Cardiac muscle cell (in vitro differentiated cells and primary cell): ENCODE results near the gene NFATC3. TPM values are rescaled to one million over a fixed set of nuclear protein-coding genes. Genes with fewer than 3 reads are reported as not detected.

Experiments used
- DNase-seq, 2 donors: peaks; one replicate each; pipeline versions ENCODE4 v3.0.0 to v3.0.0-alpha.2; 2010 to 2017; ENCODE audit warnings: low read depth in 1 of 2, low spot score in 1 of 2
- H3K27ac ChIP-seq: fragments of 200-600 bp; sonication (generic); 2 replicates; pipeline ENCODE4 v1.5.1; 2016
- H3K27me3 ChIP-seq: fragments of 200-600 bp; sonication (generic); 2 replicates; pipeline ENCODE4 v1.6.0; 2016; ENCODE audit warnings: control low read depth
- H3K36me3 ChIP-seq: fragments of 200-600 bp; sonication (generic); 2 replicates; pipeline ENCODE4 v1.5.1; 2016; ENCODE audit warnings: control low read depth
- H3K4me1 ChIP-seq: fragments of 200-600 bp; sonication (generic); 2 replicates; pipeline ENCODE4 v1.8.1; 2017; ENCODE audit warnings: low read depth, mild to moderate bottlenecking, mixed run types
- H3K4me3 ChIP-seq: fragments of 200-600 bp; sonication (generic); 2 replicates; pipeline ENCODE4 v1.5.1; 2016; ENCODE audit warnings: mild to moderate bottlenecking
- H3K9me3 ChIP-seq: fragments of 200-600 bp; sonication (generic); 2 replicates; pipeline ENCODE4 v1.5.1; 2017; ENCODE audit warnings: low read depth, mild to moderate bottlenecking, control low read depth
- polyA plus RNA-seq: library from polyadenylated mRNA; unstranded; fragments of >200 nt; fragmentation: Nextera tagmentation; extraction: Ambion mirVana; gene quantifications from 2 replicates; pipeline ENCODE4 v1.2.1, GENCODE V29; 2016
- total RNA-seq: library from RNA; depleted of rRNA; stranded (reverse); fragments of >200 nt; gene quantifications from 2 replicates; pipeline ENCODE4 v1.2.3, GENCODE V29; 2016
- TF ChIP-seq, protein P1 (sequence below): IDR thresholded peaks from 2 replicates; pipeline ENCODE4 v1.5.1; 2012; ENCODE audit warnings: low read depth, mild to moderate bottlenecking, low read length

Gene NFATC3
- total RNA-seq (21.8 and 26.2 TPM in 2 replicates), polyA plus RNA-seq (13.6 and 16.1 TPM in 2 replicates)

DNA sequence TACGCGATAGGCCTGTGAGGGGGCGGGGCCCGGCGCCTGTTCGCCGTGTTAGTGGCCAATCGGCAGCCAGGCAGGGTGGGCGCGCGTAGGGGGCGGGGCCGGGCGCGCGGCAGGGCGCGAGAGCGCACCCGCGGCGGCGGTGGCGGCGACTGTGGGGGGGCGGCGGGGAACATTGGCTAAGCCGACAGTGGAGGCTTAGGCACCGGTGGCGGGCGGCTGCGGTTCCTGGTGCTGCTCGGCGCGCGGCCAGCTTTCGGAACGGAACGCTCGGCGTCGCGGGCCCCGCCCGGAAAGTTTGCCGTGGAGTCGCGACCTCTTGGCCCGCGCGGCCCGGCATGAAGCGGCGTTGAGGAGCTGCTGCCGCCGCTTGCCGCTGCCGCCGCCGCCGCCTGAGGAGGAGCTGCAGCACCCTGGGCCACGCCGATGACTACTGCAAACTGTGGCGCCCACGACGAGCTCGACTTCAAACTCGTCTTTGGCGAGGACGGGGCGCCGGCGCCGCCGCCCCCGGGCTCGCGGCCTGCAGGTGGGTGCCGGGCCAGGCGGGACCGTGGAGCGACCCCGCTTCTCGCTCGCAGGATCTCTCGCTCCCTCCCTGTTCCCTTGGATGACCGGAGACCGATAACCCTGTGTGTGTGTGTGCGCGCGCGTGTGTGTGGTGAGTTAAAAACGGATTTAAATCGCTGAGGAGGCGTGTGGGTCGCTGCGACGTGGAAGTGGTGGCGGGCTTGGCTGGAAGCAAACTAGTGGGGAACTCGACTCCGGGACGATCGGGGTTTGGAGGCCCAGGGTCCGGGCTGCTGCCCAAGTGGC is at the start of gene NFATC3:
NFATC3 (plus strand) TSS at position 112 of the 813 bp plus-strand sequence; CDS start at position 424, 312 bp downstream.
- Histone ChIP-seq H3K4me1 (peaks cover 20% of the 10 kb centered on the region), H3K4me3 (peak within 1 kb of the TSS; percentile 81), H3K27me3 (no peaks in the 10 kb centered on the region), H3K9me3 (no peaks in the 10 kb centered on the region), H3K36me3 (no peaks in the 10 kb centered on the region), H3K27ac (peak within 1 kb of the TSS; percentile 88)
- TF ChIP-seq, protein P1, sequence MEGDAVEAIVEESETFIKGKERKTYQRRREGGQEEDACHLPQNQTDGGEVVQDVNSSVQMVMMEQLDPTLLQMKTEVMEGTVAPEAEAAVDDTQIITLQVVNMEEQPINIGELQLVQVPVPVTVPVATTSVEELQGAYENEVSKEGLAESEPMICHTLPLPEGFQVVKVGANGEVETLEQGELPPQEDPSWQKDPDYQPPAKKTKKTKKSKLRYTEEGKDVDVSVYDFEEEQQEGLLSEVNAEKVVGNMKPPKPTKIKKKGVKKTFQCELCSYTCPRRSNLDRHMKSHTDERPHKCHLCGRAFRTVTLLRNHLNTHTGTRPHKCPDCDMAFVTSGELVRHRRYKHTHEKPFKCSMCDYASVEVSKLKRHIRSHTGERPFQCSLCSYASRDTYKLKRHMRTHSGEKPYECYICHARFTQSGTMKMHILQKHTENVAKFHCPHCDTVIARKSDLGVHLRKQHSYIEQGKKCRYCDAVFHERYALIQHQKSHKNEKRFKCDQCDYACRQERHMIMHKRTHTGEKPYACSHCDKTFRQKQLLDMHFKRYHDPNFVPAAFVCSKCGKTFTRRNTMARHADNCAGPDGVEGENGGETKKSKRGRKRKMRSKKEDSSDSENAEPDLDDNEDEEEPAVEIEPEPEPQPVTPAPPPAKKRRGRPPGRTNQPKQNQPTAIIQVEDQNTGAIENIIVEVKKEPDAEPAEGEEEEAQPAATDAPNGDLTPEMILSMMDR, result no peak
- DNase-seq, result peak; percentile 97 to 98

GRCh38 chr16:68037841-68038597 is 47.2 kb upstream of the NFATC3 start:
- Histone ChIP-seq H3K4me3 (no peak overlapping the region), H3K27ac (no peak overlapping the region), H3K4me1 (no peaks in the 10 kb centered on the region), H3K27me3 (no peaks in the 10 kb centered on the region), H3K36me3 (no peaks in the 10 kb centered on the region), H3K9me3 (no peaks in the 10 kb centered on the region)
- TF ChIP-seq, protein P1, result no peak
- no peak for DNase-seq

GRCh38 chr16:68040506-68041288 is 44.5 kb upstream of the NFATC3 start:
- no peaks in the 10 kb centered on the region for H3K9me3 ChIP-seq
- H3K4me3 ChIP-seq, result no peak overlapping the region
- no peak overlapping the region for H3K27ac ChIP-seq
- H3K36me3 ChIP-seq, result no peaks in the 10 kb centered on the region
- DNase-seq, result peak; percentile 71 to 80
- TF ChIP-seq, protein P1, result peak; percentile 86
- no peaks in the 10 kb centered on the region for H3K27me3 ChIP-seq
- H3K4me1 ChIP-seq, result no peaks in the 10 kb centered on the region

DNA sequence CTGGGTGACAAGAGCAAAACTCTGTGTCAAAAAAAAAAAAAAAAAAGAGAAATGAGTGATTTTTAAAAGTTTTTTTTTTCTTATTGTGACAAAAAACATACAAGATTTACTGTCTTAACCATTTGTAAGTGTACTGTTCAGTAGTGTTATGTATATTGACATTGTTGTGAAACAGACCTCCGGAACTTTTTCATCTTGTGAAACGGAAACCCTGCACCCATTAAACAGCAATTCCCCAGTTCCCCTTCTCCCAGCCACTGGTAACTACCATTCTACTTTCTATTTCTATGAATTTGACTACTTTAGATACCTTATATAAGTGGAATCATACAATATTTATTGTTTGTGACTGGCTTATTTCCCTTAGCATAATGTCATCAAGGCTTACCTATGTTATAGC is 43.4 kb upstream of the NFATC3 start:
- DNase-seq, result no peak
- H3K4me1 ChIP-seq, result no peaks in the 10 kb centered on the region
- TF ChIP-seq, protein P1, result no peak
- H3K9me3 ChIP-seq, result no peaks in the 10 kb centered on the region
- no peak overlapping the region for H3K4me3 ChIP-seq
- H3K27ac ChIP-seq, result no peak overlapping the region
- H3K36me3 ChIP-seq, result no peaks in the 10 kb centered on the region
- no peaks in the 10 kb centered on the region for H3K27me3 ChIP-seq

DNA sequence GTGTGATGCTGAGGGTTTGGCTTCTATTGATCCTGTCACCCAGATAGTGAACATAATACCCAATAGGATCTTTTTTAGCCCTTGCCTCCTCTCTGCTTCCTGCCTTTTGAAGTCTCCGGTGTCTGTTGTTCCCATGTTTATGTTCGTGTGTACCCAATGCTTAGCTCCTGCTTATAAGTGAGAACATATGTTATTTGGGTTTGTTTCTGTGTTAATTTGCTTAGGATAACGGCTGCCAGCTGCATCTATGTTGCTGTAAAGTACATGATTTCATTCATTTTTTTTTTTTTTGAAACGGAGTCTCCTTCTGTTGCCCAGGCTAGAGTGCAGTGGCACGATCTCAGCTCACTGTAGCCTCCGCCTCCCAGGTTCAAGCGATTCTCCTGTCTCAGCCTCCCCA is 39.1 kb upstream of the NFATC3 start:
- H3K36me3 ChIP-seq, result no peaks in the 10 kb centered on the region
- no peak overlapping the region for H3K27ac ChIP-seq
- no peak for DNase-seq
- TF ChIP-seq, protein P1, result no peak
- H3K4me3 ChIP-seq, result no peak overlapping the region
- no peaks in the 10 kb centered on the region for H3K9me3 ChIP-seq
- H3K27me3 ChIP-seq, result no peaks in the 10 kb centered on the region
- no peaks in the 10 kb centered on the region for H3K4me1 ChIP-seq
